NK-92 (cell line): Measurements from ENCODE around the gene COBL.

ENCODE experiments used
- DNase-seq: peaks from one replicate; lab custom pipeline; 2025; ENCODE audit not compliant: unreplicated experiment; lab: John Stamatoyannopoulos, UW

The COBL gene

DNA sequence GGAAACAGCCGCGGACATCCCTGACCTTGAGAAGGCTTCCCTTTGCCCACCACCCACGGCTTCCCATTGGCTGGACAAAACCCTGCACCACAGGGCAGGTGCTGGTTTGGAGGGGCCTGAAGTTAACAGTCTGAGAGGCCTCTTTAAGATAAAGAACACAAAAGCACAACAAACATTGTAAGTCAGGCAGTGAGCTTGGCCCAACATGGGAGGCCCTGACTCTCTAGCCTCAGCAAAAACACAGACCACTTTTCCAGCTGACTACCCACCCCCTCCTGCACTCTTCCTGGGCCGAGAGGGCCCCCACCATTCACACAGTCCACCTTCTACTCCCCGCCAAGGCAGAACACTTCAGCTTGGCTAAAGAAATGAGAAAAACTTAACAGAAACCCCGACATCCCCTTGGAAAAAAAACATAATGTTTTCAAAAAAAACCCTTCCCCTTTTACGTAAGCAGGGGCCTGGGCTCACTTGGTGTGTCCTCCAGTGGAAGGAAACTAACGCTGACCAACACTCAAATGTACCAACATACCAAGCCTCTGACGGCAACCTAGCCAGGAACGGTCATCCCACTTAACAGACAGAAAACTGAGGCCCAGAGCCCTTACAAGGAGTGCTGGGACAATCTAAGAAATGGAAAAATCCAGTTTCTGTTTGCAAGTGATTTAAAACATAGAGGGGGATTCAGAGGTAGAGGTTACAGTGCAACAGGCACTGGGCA, 80.9 kb downstream of the COBL start:
- no peak for DNase-seq

DNA sequence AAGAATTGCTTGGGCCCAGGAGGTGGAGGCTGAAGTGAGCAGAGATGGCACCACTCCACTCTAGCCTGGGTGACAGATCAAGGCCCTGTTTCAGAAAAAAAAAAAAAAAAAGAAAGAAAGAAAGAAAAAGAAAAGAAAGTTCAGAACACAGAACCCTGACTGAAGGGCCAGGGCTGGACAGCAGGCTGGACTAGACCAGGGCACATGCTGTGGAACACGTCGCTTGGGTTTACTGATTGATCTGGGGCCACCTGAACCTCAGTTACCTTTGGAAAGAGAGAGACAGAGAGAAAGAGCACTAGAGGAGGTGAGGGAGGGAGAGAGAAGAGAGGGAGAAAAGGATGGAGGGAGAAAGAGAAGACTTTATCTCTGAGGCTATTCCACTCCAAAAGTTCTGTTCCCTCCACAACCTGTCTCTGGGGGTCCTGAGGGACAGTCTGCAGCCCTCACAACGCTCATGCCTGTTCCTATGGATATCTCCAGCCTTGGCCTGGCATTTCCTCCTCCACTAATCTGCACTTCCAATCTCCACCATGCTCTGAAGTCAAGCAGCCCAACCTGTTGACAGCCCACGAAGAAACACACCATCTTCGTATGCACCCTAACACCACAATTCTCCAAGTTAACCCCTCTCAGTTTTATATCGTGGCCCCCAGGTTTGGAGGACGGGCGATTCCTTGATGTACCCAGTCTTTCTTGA, 81.8 kb downstream of the COBL start:
- DNase-seq = no peak

DNA sequence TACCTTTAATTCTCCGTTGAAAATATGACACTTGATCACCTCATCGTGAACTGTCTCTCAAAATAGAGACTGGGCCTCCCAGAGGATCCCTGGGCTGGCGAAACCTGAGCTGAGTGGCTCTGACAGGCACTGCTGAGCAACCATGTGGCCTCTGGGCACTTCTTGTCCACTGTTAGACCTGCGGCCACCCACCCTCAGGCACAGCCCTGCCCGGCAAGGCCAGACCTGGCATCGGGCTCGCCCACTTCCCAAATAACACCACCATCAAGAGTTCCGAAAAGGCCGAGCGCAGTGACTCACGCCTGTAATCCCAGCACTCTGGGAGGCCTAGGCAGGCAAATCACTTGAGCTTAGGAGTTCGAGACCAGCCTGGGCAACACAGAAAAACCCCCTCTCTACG, 82.5 kb downstream of the COBL start:
- no peak for DNase-seq

DNA sequence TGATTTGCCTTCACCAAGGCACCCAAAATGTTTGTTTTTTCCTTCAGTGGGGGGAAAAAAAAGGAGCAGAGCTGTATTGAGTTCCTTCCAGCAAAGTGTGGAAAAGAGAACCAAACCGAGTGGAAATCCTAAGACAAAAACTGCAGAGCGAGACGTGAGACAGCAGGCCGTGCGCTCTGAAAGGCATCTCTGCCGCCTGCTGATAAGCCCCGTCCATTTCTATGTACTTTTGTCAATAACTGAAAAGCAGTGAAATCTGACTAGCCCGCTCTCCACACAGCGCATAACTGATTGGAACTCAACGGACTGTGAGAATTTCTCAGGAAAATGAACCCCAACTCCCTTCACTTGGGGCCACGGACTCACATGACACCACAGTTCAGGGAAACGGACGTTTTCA, 83.2 kb downstream of the COBL start:
- no peak for DNase-seq

DNA sequence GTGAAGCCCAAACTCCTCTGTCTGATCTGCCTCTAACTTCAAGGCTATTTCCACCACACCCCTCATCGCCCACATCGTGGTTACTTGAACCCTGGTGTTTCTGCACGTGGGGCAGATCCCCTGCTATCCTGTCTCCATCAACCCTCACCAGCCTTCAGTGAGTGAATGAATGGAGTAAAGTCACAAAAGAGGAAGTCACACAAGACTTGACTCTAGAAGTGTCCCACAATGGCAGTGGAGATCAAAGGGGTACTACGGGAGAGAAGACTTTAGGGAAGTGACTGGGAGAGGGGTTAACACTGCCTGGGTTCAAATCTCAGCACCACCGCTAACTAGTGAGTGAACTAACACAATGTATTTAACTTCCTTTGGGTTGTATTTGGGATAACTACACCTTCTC, 85.9 kb downstream of the COBL start:
- DNase-seq = no peak

DNA sequence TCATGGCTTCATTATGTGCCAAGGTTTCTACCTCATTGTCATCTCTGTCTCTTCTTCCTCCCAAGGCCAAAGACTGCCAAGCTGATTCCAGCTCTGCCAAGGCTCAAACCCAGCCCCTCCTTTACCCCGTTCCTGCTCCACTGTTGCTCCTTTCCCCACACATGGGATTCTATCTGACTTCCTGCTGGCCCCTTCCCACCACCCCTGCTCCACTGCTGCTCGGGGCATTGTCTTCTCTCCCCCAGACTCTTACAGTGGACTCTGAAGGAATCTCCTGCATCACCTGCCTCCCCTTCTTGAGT, 86.3 kb downstream of the COBL start:
- no peak for DNase-seq

DNA sequence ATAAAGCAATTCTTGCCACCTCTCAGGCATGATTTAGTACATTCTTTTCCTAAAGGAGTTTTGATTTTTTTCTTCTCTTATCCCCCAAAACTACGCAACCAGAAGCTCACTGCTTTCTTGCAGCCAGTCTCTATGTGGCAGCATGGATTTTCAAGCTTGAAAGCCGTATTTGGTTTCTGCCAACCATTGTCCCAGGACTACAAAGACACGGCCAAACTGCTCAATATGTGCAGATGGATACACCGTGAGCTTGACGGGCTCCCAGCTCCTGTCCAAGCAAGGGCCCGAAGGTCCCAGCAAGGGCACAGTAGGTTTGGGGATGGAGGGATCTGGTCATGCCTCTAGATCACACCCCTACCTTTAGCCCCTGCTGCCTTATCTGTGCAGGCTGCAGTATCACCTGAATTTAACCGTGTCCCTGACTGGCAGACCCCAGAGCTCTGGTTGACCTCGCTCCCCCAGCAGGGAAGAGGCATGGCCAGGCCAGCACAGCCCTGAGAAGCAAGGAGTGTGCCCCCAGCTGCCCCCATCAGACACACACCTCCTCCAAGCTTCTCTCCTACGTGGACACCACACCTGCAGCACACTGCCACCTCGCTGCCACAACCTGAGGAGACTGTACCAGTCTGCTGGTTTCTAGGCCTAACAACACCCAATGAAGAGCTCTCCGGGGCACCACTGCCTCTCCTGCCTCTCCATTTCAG, 86.8 kb downstream of the COBL start:
- DNase-seq = no peak

DNA sequence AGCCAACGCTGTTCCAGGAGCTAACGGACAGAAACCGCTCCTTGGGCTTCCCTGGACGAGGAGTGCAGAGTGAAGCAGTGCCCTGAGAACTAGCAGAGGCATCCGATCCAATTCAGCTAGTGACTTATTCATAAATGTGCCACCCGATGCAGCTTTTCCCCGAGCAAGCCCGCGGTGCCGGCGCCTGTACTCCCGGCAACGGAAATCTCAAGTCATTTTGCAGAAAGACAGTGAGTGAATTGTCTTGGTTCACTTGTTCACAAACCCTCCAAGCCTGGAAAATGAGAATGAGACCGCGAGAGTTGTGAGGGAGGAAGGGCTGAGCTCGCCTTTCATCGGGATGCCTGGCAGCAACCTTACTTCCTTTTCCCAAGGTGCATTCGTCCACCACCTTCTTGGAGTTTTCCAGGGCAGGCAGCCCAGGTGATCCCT, 87.5 kb downstream of the COBL start:
- no peak for DNase-seq

DNA sequence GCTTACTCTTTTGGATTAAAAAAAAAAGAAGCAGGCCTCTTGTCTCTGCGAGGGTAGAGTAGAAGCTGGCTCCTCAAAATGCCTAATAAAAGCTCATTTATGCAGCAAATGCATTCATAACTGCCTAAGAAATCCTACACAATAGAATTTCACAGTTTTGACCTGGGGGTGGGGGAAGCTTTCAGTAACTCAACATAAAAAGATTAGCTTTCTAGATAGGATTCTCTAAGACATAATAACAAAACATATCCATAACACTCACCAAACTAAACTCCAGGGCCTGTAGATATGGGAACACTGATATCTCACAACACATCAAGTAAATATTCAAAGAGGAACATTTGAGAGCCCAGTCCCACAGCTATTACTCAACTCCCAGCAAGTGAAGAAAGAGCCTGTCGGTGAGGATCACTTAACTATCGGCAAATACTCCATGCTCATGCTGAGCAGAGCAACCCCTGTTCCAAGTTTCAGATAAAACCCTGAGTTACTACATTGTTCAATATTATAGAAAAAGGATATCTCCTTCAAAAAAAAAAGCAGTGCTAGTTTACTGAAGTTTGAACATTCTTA, 88.1 kb downstream of the COBL start:
- no peak for DNase-seq

DNA sequence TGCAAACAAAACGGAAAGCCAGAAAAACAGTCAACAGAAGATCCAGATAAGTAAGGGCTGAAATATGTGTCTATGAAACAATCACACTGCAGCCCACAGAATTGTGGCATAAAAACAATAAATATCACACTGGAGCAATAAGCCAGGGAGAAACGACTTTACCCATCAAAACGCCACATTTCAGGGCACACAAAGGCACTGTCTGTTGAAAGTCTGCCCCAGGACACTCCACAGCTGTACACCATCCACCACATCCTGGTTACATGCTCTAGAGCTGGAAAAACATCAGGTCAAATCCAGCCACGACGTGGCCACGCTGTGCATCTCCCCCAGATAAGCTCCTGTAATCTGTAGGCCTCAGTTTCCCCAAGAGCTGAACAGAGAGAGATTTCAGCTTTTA, 88.7 kb downstream of the COBL start:
- no peak for DNase-seq

DNA sequence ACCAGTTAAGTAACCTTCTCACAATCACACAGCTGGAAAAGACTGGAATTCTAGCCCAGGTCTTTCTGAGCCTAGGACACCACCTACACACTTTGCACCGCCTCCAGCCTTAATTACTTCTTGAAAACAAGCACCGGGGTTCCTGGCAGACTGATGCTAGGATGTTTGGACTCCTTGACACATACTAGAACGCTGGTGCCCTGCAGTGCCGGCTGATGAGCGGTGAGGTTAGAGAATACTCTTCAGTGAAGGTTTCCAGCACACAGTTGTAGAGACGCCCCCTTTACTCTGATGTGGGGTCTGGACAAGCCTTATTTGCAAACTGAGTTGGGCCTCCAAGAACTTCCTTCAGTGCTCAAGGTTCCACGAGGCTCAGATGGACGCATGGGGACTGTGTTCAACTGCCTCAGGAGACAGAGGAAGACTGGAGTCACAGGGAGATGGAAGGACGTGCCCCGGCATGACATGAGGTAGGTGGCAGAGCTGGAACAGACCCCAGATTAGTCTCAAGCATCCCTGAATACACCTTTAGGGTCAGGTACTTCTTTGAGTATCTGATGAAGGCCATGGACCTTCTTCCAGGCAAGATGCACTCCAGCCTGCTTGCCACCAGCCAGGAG, 89.6 kb downstream of the COBL start:
- DNase-seq = no peak

DNA sequence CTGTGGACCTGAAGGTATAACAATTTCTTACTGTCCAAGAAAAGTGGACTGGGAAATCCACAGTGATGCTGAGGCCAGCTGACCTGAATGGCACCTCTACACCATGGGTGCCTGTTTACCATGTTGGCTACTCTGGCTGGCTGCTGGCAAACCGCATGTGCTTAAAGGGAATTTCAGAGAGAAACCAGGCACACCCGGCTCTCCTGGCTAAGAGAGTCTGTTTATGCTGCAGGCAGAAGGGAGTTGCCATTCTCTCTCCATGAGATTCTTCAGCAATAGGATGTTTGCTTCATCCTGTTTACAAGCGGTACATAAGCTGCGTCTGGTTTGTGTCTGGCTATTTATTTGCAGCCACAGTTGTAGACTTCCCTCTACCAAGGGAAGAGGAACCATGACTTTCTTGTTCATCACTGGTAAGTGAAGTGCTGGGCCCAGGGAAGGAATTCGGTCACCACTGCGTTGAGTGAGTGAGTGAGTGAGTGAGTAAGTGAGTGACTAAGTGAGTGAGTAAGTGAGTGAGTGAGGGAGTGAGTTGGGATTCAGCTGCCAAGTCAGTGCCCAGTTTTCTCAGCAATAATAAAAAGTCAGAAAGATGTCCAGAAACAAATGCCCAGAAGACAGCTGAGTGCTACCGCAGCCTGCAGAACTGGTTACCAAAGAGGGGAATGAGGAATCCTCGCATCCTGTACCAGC, 90.4 kb downstream of the COBL start:
- DNase-seq = no peak

DNA sequence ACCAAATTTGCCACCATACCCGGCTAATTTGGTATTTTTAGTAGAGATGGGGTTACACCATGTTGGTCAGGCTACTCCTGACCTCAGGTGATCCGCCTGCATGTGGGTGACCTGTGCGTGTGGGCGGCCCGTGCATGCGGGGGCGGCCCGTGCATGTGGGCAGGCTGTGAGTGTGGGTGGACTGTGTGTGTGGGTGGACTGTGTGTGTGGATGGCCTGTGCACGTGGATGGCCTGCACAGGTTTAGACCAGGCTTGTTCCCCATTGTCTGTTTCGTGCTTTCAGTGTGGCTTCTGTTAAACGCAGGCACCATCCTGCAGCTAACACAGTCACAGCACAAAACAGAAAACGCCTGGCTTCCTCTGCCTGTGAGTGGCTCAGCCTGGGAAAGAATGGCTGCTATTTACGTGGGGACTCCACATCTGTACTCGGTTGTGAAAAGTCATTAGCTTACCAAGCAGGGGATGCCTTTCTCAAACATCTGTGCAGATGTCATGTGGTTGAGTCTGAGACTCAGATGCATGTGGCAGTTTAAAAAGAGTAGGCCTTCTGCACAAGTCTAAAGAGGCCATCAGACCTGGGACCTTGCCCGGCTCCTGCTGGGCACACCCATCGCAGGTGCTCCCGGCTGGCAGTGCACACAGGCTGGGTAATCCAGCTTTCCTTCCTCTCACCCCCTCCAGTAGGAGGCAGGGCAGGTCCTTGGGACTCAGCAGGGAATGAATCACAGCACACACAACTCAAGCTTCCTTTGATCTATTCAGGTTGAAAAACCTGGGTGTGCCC, 91.6 kb downstream of the COBL start:
- no peak for DNase-seq

DNA sequence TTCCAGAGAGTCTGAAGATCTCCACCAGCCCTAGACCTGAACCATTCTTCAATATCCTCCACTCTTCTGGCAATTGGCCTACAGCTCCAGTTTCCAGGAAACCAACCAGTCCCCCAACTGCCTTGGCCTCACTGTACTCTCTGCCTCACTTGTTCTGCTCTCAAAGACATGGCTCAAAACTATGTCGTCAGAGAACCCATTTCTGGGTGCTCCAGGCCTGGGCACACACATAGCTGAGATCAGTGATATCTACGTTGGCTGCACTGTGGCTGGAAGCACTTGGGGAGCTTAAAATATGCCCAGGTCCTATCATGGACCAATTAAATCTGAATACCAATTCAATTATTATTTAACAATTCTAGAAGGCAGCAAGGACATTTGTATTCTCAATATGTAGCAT, 93.1 kb downstream of the COBL start:
- no peak for DNase-seq

DNA sequence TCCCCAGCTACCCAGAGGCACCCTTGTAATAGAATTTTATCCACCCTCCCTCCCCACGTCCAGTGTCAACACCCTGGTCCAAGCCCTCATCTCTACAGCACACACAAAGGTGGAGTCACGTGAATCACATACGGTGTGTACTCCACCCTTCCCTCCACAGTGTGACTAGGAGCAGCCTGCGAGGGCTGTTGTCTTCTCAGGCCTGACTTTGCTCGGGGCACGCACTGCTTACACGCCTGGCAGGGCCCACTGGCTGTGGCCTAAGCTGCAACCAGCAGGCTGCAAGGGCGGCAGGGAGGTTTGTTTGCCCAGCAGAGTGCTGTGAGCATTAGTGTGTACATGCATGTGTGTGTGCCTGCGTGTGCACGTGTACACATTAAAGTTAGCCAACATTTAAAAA, 93.7 kb downstream of the COBL start:
- no peak for DNase-seq

DNA sequence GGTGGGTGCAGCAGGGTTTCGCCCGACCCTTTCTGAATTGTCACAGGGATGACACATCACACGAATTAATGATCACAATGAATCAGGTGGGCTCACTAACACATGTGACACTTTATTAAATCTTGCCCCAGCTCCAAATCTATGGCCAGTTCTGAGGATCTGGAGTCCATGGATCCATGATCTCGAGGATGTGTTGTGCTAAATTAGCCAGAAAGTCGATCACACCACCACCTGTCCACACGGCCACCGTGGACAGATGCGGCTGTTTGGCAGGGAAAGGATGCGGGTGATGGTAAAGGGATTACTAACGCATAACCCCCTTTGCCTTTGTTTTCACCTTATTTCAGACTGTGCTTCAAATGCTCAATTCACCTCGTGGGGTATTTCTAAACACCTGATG, 96.4 kb downstream of the COBL start:
- no peak for DNase-seq

DNA sequence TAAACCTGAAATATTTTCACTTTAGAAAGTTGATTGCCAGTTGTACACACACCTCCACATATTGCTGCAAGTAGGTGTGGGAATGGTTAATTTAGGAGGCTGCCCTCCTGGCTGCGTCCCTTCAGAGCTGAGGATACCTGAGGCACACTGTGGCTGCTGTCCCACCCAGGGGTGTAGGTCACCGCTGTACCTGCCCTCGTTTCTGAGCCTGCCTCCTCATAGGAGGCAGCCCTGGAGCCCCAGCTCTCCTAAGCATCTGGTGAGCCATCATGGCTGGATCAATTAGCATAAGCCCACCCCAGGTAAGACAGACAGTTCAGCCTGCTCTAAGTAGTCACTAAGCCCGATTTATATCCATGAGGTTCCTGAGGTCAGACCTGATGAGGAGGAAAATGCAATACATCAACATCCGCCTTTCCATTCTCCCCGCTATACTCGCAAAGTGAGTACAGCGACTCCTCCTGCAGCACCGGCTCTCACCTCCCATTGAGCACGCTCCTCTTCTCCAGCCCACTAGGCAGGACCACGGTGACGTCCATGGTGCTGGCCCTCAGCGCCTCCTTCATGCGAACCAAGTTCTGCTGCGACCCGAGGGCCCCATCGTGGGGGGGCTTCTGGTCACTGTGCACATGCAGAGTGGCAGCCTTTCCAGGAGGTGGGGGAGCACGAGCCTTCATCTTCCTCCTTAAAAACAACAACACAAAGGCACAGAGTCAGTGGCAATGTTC, 97.2 kb downstream of the COBL start:
- DNase-seq = no peak

DNA sequence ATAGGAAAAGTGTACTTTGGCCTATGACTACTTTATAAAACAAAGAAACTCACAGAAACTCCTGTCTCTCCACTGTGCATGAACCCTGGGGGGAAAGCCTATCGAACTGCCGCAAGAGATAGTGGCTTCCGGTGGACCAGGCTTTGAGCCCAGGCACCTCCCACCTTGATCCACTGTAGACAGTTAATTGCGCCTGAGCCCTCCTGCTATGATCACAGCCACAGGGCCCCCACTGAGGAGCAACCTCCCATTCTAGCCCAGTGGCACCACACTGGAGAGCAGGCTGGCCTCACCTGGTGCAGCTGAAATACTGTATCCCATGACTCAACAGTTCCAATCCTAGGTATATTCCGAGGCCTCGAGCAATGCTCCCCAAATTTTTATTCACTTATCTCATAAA, 98.8 kb downstream of the COBL start:
- no peak for DNase-seq

DNA sequence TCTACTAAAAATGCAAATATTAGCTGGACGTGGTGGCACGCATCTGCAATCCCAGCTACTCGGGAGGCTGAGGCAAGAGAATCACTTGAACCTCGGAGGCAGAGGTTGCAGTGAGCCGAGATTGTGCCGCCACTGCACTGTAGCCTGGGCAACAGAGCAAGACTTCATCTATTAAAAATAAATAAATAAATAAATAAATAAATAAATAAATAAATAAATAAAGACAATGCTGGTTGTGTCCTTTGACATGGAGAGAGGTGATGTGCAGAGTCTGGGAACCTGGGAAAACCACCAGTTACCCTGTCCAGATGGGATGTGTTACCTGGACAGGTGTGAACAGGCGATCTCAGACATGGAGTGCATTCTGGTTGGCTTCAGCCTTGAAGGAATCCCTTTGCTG, 102.5 kb downstream of the COBL start:
- DNase-seq = no peak

DNA sequence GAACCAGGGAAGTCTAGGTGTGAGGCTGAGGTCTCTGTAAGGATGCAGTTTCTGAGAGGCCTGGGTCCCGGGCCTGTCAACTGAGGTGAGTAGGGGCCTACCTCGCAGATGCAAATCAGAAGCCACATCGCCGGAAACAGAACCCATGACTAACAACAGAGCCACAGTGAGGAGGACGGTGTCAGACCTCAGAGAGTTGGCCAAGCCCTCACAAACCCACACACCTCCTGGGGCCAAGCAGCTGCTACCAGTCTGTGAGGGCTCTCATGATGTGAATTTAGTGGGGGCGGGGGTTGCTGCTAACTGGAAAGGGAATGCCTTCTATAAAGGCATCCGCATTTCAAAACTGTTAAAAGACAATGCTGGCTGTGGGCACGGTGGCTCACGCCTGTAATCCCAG, 103.0 kb downstream of the COBL start:
- peak; percentile 8 for DNase-seq
